ENCODE results near the gene SIVA1.

The SIVA1 gene

DNA sequence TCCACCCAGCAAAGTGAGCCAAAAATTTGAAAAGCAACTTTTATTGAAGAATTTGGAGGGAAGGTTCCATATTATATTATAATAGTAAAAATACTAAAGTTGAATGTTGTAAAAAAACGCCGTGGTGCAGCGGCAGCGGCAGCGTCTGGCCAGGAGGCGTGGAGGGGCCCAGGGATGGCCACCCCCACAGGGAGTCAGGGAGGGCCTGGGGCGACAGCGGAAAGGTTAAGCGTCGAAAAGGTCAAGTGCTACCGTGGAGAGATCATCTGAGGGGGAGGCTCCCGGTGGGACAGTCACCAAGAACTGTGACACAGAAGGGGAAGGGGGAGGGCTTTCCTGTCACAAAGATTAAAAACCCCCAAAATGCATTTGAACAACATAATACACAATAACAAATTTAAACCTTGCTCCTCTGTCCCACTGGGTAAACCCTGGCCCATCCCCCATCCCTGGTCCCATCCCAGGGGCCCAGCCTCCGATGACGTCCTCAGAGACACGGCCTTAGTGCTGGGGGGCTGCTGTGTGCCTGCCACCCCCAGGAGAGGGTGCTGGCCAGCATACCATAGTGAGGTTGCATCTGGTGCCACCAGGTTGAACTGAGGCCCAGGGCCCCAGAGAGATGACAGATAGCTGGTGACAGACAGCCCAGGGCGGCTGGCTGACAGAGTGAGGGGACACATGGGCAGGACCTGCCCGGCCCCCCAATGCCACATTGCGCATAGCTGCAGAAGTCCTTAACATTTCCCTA lies 16.6 kb downstream of the SIVA1 start:
- DNase-seq = no peak

DNA sequence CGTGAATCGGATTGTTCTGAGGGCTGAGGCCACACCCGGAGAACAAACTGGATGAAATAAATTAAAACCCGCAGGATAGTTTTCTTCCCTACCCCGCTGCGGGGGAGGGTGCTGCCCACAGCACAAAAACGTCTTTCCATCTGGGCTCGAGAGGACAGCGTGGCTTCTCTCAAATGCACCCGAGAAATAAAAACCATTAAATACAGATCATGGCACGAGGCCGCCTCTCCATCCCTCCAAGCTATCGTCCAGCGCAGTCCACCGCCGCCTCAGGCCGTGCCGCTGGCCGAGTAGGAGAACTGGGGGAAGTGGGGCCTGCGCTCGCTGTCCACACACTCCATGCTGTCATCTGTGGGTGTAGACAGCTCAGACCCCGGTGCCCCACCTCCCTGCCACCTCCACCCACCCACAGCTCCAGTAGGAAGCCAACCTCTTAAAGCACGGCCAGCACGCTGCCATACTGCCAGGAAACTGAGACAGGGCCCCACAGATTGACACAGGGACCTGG lies 17.2 kb downstream of the SIVA1 start:
- no peak for DNase-seq

DNA sequence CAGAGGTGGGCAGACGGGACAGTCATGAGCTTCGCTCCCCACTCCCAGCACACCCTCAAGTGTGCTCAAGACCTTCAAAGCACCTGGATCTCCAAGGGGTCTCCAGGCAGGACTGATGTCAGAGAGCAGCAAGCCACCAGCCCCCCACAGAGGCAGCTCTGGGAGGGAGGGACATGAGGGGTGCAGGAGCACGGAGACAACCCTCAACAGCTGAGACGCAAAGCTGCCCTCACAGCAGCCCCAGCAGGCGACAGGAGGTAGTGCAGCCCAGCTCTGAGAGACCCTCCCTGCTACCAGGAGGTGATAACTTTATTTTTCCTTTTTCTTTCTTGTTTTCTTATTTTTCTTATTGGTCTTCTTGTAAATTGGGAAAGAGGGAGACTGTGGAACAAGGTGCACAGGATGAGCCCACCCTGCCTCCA lies 17.9 kb downstream of the SIVA1 start:
- no peak for DNase-seq

DNA sequence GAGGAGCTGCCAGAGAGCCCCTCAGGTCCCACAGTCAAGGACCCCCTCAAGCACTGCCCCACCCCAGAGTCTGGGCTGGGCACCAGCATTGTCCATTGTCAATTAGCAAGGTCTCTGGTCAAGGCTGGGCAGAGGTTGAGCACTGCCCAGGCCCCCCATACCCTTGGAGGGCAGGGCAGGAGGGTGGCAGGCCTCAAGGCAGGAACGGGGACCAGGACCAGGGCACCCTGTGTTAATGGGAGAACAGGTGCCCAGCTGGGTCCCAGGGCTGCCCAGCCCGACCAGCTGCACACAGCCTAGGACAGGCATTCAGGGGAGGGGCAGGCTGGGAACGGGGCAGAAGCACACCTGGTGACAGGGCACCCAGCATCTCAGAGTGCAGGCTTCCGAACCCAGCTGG lies 18.4 kb downstream of the SIVA1 start:
- DNase-seq = no peak

DNA sequence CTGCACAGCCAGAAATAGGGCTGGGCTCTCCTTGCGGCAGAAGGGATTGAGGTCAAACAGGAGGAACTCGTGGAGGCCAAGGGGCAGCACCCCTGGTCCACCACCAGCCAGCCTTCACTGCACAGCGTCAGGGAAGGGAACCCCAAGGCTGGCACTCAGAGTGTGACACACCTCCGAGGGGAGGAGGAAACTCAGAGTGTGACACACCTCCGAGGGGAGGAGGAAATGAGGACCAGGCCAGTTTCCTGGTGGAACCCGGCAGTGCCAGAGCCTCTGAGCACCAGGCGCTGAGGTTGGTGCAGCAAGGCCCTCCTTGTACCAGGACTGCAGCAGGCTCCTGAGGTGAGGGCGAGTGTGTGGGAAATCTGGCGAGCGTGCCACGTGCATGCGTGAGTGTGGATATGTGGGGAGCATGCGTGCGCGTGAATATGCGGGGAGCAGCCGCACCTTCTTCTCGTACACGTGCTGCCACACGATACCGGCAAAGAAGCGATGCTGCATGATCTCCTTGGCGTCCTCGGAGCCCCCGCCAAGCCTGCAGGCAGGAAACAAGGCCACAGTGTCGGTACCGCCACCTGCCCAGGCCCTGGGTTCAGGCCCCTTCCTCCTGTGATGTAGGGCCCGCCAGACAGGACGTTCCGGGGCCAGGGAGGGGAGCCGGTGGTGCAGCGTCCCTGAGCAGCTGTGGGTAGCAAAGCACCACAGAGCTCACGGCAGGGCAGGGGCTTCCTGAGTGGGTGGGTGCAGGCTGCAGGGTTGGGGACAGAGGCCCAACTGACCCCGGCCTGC lies 19.2 kb downstream of the SIVA1 start:
- DNase-seq = no peak

DNA sequence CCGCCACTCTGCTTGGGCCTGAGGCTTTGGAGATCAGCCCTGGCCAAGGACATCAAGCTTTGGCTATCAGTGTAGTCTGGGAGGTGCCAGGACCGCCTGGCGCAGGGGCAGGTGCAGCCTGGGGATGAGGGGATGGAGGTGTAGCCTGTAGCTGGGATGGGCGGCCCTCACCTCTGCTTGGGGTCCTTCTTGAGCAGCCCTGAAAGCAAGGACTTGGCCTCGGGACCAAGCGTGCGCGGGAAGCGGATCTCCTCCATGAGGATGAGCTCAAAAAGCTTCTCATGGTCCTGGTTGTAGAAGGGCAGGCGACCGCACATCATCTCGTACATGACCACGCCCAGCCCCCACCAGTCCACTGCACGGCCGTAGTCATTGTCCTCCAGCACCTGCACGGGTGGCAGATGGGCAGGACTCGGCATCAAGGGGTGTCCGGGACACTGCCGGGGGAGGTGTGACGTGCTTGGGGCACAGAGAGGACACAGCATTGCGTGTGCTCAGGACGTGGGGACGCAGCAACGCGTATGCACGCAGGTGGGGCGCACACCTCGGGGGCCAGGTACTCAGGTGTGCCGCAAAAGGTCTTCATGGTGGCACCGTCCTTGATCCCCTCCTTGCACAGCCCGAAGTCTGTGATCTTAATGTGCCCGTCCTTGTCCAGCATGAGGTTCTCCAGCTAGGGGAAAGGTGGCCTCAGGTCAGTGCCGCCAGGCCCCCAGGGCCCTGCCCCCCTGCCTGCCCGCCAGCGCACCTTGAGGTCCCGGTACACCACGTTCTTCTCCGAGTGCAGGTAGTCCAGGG lies 20.0 kb downstream of the SIVA1 start:
- no peak for DNase-seq

DNA sequence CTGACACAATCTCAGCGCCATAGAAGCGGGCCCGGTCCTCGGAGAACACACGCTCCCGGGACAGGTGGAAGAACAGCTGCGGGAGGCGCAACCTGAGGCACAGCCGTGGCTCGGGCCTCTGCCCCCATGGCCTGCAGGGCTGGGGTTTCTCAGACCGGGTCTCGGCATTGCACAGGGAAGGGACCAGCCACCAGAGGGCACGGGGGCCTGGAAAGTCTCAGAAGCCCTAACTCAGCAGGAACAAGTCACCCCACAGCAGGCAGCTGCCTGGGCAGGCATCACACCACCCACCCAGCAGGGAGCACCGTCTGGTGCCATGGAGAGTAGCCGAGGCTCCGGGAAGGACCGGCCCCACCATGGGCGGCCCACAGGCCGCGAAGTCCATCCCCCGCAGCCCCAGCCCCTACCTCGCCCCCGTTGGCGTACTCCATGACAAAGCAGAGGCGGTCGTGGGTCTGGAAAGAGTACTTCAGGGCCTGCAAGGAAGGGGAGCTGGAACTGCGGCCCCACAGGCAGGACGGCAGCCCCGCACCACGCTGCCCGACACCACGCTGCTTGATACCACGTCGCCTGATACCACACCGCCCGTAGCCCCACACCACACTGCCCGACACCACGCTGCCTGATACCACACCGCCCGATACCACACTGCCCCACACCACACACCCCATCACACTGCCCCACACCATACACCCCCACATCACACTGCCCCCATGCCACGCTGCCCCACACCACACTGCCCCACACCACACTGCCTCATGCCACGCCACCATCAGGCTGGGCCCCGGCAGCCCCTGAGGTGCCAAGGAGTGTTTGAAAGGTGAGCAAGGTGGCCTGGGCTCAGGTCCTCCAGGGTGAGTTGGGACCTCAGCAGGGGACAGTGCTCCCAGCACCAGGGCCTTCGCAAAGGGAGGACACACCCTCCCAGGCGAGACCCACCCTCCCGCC lies 20.8 kb downstream of the SIVA1 start:
- no peak for DNase-seq

DNA sequence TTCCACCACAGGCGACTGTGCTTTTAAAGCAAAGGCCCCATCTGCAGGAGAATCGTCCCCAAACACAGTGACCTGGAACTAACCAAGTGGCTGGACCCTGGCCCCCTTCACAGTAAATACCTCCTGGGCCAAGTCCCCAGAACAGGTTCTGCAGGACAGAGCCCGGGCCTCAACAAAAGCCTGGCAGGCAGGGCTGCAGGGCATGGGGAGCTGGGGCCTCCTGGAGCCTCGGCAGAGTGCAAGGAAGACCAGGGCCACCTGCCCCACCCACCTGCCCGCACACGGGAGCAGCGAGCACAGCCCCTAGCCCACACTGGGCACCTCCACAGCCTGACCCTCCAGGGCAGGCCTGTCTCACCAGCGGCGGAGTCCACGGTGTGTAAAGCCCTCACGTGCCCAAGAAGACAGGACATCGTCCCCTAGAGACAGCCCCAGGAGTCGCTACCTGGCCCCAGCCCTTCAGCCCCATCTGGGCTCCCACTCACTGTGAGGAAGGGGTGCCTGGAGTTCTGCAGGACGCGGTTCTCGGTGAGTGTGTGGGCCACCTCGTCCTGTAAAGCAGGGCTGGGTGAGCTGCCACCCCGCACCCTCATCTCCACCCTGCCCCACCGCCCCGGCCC lies 21.6 kb downstream of the SIVA1 start:
- DNase-seq = no peak

DNA sequence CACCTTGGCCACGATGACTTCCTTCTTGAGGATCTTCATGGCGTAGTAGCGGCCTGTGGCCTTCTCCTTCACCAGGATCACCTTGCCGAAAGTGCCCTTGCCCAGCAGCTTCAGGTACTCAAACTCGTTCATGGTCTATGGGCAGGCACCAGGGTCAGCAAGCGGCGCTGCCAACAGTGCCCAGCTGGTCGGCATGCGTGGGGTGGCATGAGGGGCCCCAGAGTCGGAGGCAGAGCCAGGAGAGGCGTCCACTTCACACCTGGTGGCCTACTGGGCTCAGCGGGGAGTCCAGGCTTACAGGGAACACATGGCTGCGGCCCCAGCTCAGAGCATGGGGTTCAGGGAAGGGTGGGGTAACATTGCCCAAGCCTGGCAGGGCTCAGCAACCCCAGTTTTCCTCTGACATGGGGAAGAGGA lies 22.1 kb downstream of the SIVA1 start:
- DNase-seq = no peak

DNA sequence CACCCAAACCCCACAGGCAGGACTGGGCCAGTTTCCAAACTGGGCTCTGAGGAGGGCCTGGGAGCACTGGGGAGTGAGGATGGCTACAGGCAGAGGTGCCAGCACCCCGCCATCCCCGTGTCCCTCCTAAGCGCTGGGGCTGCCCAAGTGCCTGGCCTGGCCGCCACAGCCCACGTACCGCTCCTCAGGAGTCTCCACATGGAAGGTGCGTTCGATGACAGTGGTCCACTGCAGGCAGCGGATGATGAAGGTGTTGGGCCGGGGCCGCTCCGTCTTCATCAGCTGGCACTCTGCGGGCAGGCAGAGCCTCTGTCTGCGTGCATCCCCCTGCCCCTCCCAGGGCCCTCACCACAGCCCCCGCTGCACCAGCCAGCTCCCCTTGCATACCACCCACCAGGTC lies 23.5 kb downstream of the SIVA1 start:
- DNase-seq = no peak

DNA sequence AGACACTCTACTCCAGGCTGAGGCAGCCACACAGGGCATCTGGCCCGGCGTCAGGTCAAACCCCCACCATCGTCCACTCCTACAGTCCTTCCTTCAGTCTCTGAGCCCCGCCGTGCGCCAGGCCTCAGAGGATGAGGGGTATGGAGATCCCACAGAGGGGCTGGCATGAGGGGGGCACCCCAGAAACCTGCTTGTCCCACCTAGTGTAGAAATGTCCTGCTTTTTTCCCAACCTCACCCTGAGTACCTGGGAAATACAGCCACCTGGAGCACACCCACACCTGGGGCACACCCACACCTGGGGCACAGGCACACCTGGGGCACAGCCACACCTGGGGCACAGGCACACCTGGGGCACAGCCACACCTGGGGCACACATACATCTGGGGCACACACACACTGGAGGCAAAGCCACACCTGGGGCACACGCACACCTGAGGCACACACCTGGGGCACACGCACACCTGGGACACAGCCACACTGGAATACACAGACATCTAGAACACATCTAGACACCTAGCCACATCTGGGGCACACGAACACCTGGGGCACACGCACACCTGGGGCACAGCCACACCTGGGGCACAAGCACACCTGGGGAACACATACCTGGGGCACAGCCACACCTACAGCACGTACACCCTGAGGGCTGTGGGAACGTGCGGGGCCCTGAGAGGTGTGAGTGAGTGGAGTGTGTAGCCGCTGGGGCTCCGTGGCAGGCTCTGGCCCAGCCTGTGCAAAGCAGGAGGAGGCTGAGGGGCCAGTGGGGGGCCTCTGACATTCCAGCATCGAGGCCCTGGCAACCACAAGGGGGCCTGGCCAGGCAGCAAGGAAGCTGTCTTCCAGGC lies 24.2 kb downstream of the SIVA1 start:
- DNase-seq = no peak

DNA sequence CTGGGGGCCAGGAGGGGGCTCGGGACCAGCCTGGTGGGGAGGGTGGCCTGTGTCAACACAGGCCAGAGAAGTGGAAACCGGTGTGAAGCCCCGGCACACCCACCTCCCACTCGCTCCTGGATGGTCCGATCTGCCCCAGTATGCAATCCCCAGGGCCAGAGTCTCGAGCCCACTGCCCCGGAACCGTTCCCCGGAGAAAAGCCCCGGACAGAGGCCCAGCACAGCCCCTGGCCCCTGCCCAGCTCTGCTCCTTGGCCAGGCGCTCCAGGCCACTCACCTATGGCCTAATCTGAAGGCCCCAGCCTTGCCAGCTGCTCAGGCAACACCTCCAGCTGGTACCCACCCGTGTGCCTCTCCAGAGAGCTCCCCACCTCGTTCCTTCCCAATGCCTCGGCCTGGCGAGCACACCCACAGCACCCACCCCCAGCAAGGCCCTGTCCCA lies 24.9 kb downstream of the SIVA1 start:
- no peak for DNase-seq

DNA sequence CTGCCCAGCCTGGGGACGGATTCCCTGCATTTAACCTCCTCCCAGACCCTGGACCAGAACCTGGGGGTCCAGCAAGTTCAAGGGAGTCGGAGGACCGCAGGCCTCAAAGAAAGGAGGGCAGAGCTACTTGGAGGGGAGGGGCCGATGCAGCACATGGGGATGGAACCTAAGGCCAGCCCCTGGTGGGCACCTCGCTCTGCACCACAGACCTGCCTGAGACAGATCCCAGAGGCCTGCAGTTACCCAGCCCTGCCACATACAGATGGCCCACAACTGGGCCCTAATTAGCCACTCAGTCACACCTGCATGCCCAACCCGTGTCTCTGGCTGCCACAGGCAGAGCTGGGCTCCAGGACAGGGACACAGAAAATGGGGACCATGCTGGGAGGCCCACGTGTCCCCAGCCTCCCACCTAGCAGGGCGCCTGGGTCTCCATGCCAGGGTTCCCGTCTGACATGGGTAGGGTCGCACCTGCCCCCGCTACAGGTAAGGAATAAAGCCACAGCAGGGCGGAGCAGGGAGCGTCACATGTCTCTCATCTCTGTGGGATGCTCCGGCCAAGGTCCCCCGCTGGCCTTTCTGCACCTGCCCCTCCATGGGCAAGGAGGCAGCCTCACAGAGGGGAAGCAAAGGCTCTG lies 25.9 kb downstream of the SIVA1 start:
- no peak for DNase-seq

DNA sequence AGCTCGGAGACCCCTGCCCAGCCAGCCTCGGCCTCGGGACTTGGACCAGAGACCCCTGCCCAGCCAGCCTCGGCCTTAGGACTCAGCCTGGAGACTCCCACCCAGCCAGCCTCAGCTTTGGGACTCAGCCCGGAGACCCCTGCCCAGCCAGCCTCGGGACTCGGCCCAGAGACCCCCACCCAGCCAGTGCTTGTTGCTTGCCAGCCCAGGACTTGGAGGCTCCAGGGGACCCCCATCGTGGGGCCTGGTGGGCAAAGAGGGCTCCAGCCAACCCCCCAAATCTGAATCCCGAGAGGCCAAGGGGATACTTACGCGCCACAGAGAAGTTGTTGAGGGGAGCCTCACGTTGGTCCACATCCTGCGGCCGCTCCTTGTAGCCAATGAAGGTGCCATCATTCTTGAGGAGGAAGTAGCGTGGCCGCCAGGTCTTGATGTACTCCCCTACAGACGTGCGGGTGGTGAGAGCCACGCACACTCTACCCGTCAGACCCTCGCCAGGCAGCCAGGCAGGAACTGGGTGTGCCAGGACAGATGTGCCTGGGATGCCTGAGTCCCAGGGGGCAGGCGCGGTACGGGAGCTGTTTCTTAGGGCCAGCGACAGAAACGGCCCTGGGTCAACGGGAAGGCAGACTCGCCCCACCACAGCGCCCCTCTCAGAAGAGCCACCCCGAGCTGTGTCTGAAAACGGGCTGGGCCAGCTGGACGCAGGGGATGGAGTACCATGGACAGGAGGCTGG lies 27.0 kb downstream of the SIVA1 start:
- no peak for DNase-seq

DNA sequence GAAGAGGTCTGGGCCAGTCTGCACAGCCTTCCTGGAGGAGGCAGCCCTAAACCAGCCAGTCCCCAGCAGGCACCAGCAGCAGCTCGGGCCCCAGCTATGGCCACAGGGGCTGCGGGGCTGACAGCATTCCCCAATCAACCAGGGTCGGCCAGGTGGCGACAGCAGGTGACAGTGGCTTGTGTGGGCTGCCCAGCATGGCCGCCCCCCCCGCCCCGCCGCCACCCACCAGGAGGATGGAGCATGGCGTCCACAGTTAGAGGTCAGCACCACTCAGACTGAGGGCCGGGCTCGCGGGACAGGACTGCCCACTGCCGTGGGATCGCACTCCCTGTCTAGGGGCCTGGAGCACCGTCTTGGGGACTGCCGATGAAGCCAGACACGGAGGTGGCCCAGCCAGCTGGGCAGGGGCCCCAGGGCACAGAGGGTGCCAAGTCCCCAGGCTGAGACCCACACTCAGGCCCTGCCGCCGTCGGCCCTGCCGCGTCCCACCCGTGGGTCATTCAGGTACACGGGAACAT lies 27.6 kb downstream of the SIVA1 start:
- no peak for DNase-seq

DNA sequence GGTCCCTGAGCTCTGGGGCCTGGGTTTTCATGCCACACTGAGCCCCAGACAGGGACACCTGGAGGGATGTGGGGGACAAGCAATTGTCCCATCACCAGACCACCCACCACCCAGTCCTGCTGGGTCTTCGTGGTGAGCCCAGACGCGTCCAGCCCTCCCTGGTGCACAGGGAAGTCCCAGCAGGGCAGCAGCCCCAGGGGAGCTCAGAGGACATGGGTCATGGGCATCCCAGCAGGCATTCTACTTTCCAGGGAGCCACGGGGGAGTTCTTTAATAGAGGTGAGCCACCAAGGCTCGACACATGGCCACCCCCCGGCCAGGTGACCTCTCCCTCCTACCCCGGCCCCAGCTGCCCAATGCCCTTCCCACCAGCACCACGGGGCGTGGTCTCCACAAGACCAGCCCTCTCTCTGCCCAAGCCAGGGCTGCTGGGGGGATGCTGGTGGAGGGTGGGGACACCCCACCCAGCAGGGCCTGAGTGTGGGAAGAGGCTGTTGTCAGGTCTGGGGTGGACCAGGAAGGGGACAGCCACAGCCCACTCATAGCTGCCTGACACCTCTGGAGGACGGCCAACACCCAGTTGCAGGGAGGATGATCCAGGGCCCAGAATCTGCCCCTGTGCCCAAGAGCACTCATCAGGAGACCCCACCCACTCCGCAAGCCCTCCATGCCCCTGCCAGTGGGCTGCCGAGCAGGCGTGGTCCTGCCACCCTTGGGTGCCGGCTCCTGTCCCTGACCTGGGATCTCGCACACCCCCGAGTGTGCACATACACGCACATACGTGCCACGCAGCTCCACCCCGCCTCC lies 28.5 kb downstream of the SIVA1 start:
- DNase-seq = no peak
